ENCODE data around the gene BMP5.
"Not testable (repeated sequence)": the region's sequence is repeated elsewhere in the genome, so short reads cannot be mapped to it uniquely, and the experiment has no call there.

Gene BMP5

GRCh38 chr6:55913228-55914195 is 38.1 kb upstream of the BMP5 start:
- ChIA-PET POLR2A (no interaction called here), CTCF (interaction anchor here (1.8 kb wide), 1 partner anchor 18 kb away, joined by 3 read pairs; no protein-coding TSS in a partner anchor)
- no peak for DNase-seq (ENCODE audit: extremely low spot score)
- TF ChIP-seq CTCF (IDR thresholded peaks at IDR 0.05; ENCODE audit: control extremely low read depth, extremely low read depth, low read depth, missing control alignments), result no peak

GRCh38 chr6:55910466-55910865 is 35.1 kb upstream of the BMP5 start:
- DNase-seq (ENCODE audit: extremely low spot score); POLR2A ChIA-PET; CTCF ChIA-PET: not testable (repeated sequence)

- CTCF ChIA-PET; POLR2A ChIA-PET; DNase-seq (ENCODE audit: extremely low spot score): not testable (repeated sequence)
Observed at GRCh38 chr6:55909911-55910310, 34.5 kb upstream of the BMP5 start.

- no peak for TF ChIP-seq CTCF (IDR thresholded peaks at IDR 0.05; ENCODE audit: control extremely low read depth, extremely low read depth, low read depth, missing control alignments)
- POLR2A ChIA-PET, result no interaction called here
- no peak for DNase-seq (ENCODE audit: extremely low spot score)
- CTCF ChIA-PET, result no interaction called here
Observed at GRCh38 chr6:55902796-55903195, 27.4 kb upstream of the BMP5 start.

- TF ChIP-seq CTCF (IDR thresholded peaks at IDR 0.05; ENCODE audit: control extremely low read depth, extremely low read depth, low read depth, missing control alignments), result no peak
- ChIA-PET POLR2A (no interaction called here), CTCF (no interaction called here)
Observed at GRCh38 chr6:55901765-55902270, 26.4 kb upstream of the BMP5 start.

GRCh38 chr6:55898342-55898741 is 23.0 kb upstream of the BMP5 start:
- ChIA-PET POLR2A (no interaction called here), CTCF (no interaction called here)
- no peak for DNase-seq (ENCODE audit: extremely low spot score)
- no peak for TF ChIP-seq CTCF (IDR thresholded peaks at IDR 0.05; ENCODE audit: control extremely low read depth, extremely low read depth, low read depth, missing control alignments)

More at GRCh38 chr6:55901765-55902270, 26.4 kb upstream of the BMP5 start:
- no peak for DNase-seq (ENCODE audit: extremely low spot score)

GRCh38 chr6:55897346-55897745 is 22.0 kb upstream of the BMP5 start:
- POLR2A ChIA-PET, result no interaction called here
- CTCF ChIA-PET, result no interaction called here

More at GRCh38 chr6:55897346-55897745, 22.0 kb upstream of the BMP5 start:
- DNase-seq (ENCODE audit: extremely low spot score), result no peak
- no peak for TF ChIP-seq CTCF (IDR thresholded peaks at IDR 0.05; ENCODE audit: control extremely low read depth, extremely low read depth, low read depth, missing control alignments)
